Testis (tissue), 3 donors: ENCODE data around the gene CIAPIN1. TPM values are rescaled to one million over a fixed set of nuclear protein-coding genes. Genes with fewer than 3 reads are reported as not detected.

Experiments
- DNase-seq: peaks from one replicate; pipeline ENCODE4 v3.0.0-alpha.2; 2019
- H3K27ac ChIP-seq, 2 donors: fragments of 200-600 bp; sonication (generic); one replicate each; pipeline ENCODE4 v1.5.1; 2019
- H3K27me3 ChIP-seq: fragments of 200-600 bp; sonication (generic); one replicate; pipeline ENCODE4 v1.5.1; 2019
- H3K36me3 ChIP-seq: fragments of 200-600 bp; sonication (generic); one replicate; pipeline ENCODE4 v1.5.1; 2017; ENCODE audit warnings: low read depth; ENCODE audit errors: missing control alignments
- H3K4me1 ChIP-seq: fragments of 200-600 bp; sonication (generic); one replicate; pipeline ENCODE4 v1.5.1; 2019
- H3K4me3 ChIP-seq, 2 donors: fragments of 200-600 bp; sonication (generic); one replicate each; pipeline ENCODE4 v1.5.1; 2017 to 2019
- H3K9me3 ChIP-seq: fragments of 200-600 bp; sonication (generic); one replicate; pipeline ENCODE4 v1.5.1; 2017
- POLR2A ChIP-seq: fragments of 450-650 bp; IDR thresholded peaks from one replicate; pipeline ENCODE4 v1.6.1; 2017; ENCODE audit warnings: antibody characterized with exemption, mild to moderate bottlenecking, moderate library complexity
- WGBS, 2 donors: methylation state at CpG; one replicate each; pipeline ENCODE4 v1.1.5; 2018; 5-methylcytosine and 5-hydroxymethylcytosine counted together
- intact Hi-C: fragments of 100-400 bp; cut with DNase I; formaldehyde crosslinking; loops from one replicate; pipeline ENCODE4 v1.15.1; 2023; ENCODE audit warnings: low total_unique reads
- polyA plus RNA-seq: library from polyadenylated mRNA; stranded (reverse); fragments of 350-450 nt; fragmentation: Illumina TruSeq; extraction: RNeasy Lipid Tissue Mini Kit (QIAGEN cat#74804); gene quantifications from one replicate; pipeline ENCODE4 v1.2.3, GENCODE V29; 2014; ENCODE audit warnings: low read depth, low replicate concordance; ENCODE audit not compliant: insufficient read depth
- total RNA-seq, 2 donors: library from RNA; depleted of rRNA; stranded (reverse); fragments of >200 nt; gene quantifications; one replicate each; pipeline ENCODE4 v1.2.3, GENCODE V29; 2016
- TF ChIP-seq, protein P1 (sequence below), 3 experiments: fragments of 450-650 bp in 2 of 3; fragments of 200-600 bp in 1 of 3; sonication (generic) in 1 of 3; IDR thresholded peaks; one replicate each; pipeline ENCODE4 v1.5.1; 2016 to 2019; ENCODE audit warnings: antibody characterized with exemption in 3 of 3, mild to moderate bottlenecking in 2 of 3, moderate library complexity in 1 of 3

CIAPIN1 gene
- total and polyA plus RNA-seq, 3 donors from 2014 or later: 74.9 to 205 (median 77.1) TPM

DNA sequence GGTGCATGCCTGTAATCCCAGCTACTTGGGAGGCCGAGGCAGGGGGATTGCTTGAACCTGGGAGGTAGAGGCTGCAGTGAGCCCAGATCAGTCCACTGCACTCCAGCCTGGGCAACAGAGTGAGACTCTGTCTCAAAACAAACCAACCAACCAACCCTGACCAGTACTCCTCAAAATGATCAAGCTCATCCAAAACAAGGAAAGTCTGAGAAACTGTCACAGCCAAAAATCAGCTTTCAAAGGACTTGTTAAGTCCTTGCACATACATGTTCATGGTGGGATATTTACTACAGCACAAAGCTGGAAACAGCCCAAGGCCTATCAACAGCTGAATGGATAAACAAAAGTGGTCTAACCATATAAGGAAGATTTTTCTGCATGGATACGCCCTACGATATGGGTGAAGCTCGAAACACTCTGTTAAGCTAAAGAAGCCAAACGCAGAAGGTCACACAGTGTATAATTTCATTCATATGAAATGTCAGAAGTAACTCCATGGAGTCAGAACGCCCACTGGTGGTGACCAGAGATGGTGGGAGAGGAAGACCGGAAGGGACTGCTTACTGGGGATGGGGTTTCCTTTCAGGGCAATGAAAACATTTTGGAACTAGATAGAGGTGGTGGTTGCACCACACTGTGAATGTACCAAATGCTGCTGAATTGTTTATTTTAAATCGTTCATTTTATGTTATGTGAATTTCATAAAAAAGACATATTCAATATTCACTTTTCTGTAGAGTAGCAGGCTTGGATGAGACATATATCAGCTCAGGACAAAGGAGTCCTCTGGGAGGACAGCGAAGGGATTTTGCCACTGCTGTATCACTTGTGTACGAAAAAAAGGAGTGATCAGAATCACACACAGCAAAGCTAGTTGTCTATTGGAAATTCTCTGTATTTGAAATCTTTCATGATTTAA lies 24.9 kb downstream of the CIAPIN1 start:
- DNase-seq: peak; percentile 65
- H3K4me1 ChIP-seq: peaks cover 12% of the 10 kb centered on the region
- intact Hi-C loops: loop anchor here (10.0 kb wide), 1 partner anchor 93 kb away; no protein-coding TSS in a partner anchor
- H3K9me3 ChIP-seq: no peaks in the 10 kb centered on the region
- no peak overlapping the region for H3K27ac ChIP-seq
- WGBS, 2 donors: 40 to 41% methylated on average over 10 of the region's 10 CpGs
- no peaks in the 10 kb centered on the region for H3K27me3 ChIP-seq
- no peak for TF ChIP-seq POLR2A
- TF ChIP-seq, protein P1, sequence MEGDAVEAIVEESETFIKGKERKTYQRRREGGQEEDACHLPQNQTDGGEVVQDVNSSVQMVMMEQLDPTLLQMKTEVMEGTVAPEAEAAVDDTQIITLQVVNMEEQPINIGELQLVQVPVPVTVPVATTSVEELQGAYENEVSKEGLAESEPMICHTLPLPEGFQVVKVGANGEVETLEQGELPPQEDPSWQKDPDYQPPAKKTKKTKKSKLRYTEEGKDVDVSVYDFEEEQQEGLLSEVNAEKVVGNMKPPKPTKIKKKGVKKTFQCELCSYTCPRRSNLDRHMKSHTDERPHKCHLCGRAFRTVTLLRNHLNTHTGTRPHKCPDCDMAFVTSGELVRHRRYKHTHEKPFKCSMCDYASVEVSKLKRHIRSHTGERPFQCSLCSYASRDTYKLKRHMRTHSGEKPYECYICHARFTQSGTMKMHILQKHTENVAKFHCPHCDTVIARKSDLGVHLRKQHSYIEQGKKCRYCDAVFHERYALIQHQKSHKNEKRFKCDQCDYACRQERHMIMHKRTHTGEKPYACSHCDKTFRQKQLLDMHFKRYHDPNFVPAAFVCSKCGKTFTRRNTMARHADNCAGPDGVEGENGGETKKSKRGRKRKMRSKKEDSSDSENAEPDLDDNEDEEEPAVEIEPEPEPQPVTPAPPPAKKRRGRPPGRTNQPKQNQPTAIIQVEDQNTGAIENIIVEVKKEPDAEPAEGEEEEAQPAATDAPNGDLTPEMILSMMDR (IDR thresholded peaks at IDR 0.05): peak; percentile 50 to 62 (median 56)
- no peaks in the 10 kb centered on the region for H3K36me3 ChIP-seq
- no peak overlapping the region for H3K4me3 ChIP-seq

DNA sequence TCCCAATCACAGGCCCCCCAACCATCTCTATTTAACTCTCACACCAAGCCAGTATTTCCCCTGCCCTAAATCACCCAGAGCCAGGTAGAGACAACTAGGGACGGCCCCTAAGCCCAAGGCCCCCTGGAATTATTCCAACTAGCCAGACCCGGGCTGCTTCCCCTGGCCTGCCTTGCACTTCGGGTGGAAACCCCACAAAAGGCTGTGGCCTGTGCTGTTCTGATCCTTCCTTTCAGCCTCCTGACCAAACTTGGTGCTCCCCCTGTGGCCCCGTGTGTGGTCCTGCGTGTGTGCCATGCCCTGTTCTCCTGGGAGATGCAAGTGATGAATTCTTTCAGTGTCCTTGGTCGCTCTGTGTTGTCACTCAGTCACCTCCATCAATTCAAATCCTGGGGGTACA lies 27.7 kb downstream of the CIAPIN1 start:
- H3K27ac ChIP-seq: peak overlapping the region in 1 of 2 donors; percentile 25
- no peak for DNase-seq
- no peak overlapping the region for H3K4me3 ChIP-seq
- H3K9me3 ChIP-seq: no peaks in the 10 kb centered on the region
- intact Hi-C loops: no loop called here
- H3K36me3 ChIP-seq: no peaks in the 10 kb centered on the region
- WGBS, 2 donors: 63 to 73% methylated on average over 6 of the region's 6 CpGs
- TF ChIP-seq POLR2A: no peak
- TF ChIP-seq, protein P1 (IDR thresholded peaks at IDR 0.05): no peak
- no peaks in the 10 kb centered on the region for H3K27me3 ChIP-seq
- H3K4me1 ChIP-seq: peaks cover 23% of the 10 kb centered on the region

DNA sequence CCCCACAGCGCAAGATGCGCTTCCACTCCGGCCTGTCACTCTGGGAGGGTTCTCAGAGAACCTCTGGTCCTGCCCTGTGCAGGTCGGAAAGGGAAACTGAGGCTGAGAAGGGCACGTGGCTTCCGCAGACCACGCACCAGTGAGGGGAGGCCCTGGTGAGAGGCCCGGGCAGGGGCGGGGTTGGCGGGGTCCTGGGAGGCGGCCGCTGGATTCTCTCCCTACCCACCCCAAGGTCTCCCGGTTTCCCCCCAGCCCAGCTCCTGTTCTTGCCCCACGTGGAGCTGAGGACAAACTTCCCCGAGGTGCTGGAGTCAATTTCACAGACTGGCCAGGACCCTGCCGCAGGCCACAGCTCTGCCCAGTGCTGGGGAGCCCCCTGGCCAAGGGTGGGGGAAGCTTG lies 31.1 kb downstream of the CIAPIN1 start:
- peak overlapping the region; percentile 16 to 48 for H3K27ac ChIP-seq
- no peaks in the 10 kb centered on the region for H3K27me3 ChIP-seq
- H3K4me1 ChIP-seq: peaks cover 23% of the 10 kb centered on the region
- H3K9me3 ChIP-seq: no peaks in the 10 kb centered on the region
- peak overlapping the region in 1 of 2 donors; percentile 30 for H3K4me3 ChIP-seq
- no peak for DNase-seq
- 57 to 74% methylated on average over 3 to 16 of the region's 16 CpGs for WGBS, 2 donors
- intact Hi-C loops: loop anchor here (2.0 kb wide), 1 partner anchor 115 kb away; no protein-coding TSS in a partner anchor
- TF ChIP-seq, protein P1 (IDR thresholded peaks at IDR 0.05): no peak
- no peak for TF ChIP-seq POLR2A
- H3K36me3 ChIP-seq: no peaks in the 10 kb centered on the region

DNA sequence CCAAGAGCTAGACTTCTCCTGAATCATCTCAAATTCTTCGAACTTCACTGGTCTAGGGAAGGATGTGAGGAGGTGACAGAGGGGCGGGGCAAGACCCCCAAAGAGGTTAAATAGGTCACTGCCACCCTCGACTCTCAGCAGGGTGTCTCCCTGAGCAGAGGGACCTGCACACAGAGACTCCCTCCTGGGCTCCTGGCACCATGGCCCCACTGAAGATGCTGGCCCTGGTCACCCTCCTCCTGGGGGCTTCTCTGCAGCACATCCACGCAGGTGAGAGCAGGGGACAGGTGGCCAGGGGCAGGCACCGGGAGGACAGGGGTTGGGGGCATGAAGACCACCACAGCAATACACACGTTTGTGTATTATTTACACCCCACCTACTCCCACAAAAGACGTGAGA lies 33.5 kb downstream of the CIAPIN1 start:
- Histone ChIP-seq H3K27me3 (no peaks in the 10 kb centered on the region), H3K4me1 (peaks cover 14% of the 10 kb centered on the region), H3K27ac (no peak overlapping the region), H3K4me3 (no peak overlapping the region), H3K9me3 (no peaks in the 10 kb centered on the region), H3K36me3 (no peaks in the 10 kb centered on the region)
- 78 to 81% methylated on average over 7 of the region's 7 CpGs for WGBS, 2 donors
- DNase-seq: no peak
- no peak for TF ChIP-seq POLR2A
- TF ChIP-seq, protein P1 (IDR thresholded peaks at IDR 0.05): no peak
- intact Hi-C loops: no loop called here
